Lower leg skin (tissue), 4 donors: ENCODE measurements around the gene ARHGEF19. TPM values are rescaled to one million over a fixed set of nuclear protein-coding genes. Genes with fewer than 3 reads are reported as not detected.
"Not testable (repeated sequence)": the region's sequence is repeated elsewhere in the genome, so short reads cannot be mapped to it uniquely, and the experiment has no call there.

ENCODE experiments used
- DNase-seq, 2 donors: peaks; one replicate each; pipeline ENCODE4 v3.0.0-alpha.2; 2019; ENCODE audit warnings: low spot score in 2 of 2
- H3K4me3 ChIP-seq: fragments of 200-600 bp; sonication (generic); 2 replicates; pipeline ENCODE4 v1.5.1; 2017; ENCODE audit warnings: mild to moderate bottlenecking, low read depth; ENCODE audit not compliant: poor library complexity, severe bottlenecking
- POLR2A ChIP-seq, 2 donors: fragments of 450-650 bp; IDR thresholded peaks; one replicate each; pipeline ENCODE4 v1.6.1; 2016 to 2017; ENCODE audit warnings: antibody characterized with exemption in 2 of 2, mild to moderate bottlenecking in 1 of 2, moderate library complexity in 1 of 2
- WGBS, 2 donors: methylation state at CpG; one replicate each; pipeline ENCODE4 v1.1.5; 2018; 5-methylcytosine and 5-hydroxymethylcytosine counted together
- intact Hi-C: fragments of 100-400 bp; cut with DNase I; formaldehyde crosslinking; loops from one replicate; pipeline ENCODE4 v1.15.0; 2023; ENCODE audit warnings: low total_unique reads
- total RNA-seq, 4 donors: library from RNA; depleted of rRNA; stranded (reverse); fragments of >200 nt; gene quantifications; one replicate each; pipeline ENCODE4 v1.1.0, GENCODE V29; 2016
- TF ChIP-seq, protein P1 (sequence below), 3 donors: fragments of 450-650 bp; IDR thresholded peaks; one replicate each; pipeline ENCODE4 v1.5.1; 2016; ENCODE audit warnings: antibody characterized with exemption in 3 of 3, mild to moderate bottlenecking in 3 of 3, moderate library complexity in 2 of 3

Gene ARHGEF19
- total RNA-seq, 4 donors from 2014 or later: 45.7 to 63.1 (median 48.5) TPM

DNA sequence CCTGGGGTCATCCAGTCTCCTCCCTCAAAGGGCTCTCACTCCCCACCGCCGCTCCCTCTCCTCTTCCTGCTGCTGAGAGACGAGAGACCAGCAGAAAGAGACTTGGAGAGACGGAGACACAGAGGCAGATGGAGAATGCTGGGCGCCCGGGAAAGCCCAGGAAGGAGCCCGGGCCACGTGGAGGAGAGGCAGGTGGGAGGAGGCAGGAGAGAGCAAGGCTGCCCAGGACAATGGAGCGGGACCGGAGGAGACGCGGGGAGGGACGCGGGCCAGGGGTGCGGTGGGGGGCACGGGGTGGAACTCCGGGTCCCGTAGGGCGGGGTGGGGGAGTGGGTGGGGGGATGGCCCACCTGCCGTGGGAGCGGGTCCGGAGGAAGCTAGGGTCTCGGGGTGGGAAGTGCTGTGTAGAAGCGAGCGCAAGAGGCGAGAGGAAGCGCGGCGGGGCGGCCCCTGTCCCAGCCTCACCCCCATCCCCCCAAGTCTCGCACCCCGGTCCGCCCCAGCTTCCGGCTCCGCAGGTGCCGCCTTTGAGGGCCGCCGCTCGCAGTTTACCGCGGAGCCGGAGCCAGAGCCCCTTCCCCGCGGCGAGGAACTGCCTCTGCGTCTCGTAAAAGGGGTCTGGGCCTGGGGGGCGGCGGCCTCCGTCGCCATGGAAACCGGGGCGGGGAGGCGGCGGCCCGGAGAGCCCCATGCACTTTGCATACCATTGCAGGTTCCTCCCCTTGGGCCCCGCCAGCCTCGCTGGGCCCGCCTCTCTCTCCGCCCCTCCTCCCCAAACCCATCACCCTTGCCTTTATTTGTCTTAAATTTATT is 44.9 kb downstream of the ARHGEF19 start:
- peak in 1 of 2 donors; percentile 88 for DNase-seq
- TF ChIP-seq, protein P1, sequence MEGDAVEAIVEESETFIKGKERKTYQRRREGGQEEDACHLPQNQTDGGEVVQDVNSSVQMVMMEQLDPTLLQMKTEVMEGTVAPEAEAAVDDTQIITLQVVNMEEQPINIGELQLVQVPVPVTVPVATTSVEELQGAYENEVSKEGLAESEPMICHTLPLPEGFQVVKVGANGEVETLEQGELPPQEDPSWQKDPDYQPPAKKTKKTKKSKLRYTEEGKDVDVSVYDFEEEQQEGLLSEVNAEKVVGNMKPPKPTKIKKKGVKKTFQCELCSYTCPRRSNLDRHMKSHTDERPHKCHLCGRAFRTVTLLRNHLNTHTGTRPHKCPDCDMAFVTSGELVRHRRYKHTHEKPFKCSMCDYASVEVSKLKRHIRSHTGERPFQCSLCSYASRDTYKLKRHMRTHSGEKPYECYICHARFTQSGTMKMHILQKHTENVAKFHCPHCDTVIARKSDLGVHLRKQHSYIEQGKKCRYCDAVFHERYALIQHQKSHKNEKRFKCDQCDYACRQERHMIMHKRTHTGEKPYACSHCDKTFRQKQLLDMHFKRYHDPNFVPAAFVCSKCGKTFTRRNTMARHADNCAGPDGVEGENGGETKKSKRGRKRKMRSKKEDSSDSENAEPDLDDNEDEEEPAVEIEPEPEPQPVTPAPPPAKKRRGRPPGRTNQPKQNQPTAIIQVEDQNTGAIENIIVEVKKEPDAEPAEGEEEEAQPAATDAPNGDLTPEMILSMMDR (IDR thresholded peaks at IDR 0.05): no peak
- TF ChIP-seq POLR2A (IDR thresholded peaks at IDR 0.05): no peak
- whole genome bisulfite sequencing, 2 donors: 6 to 7% methylated on average over 50 to 60 of the region's 60 CpGs
- H3K4me3 ChIP-seq: no peak overlapping the region
- intact Hi-C loops: no loop called here

DNA sequence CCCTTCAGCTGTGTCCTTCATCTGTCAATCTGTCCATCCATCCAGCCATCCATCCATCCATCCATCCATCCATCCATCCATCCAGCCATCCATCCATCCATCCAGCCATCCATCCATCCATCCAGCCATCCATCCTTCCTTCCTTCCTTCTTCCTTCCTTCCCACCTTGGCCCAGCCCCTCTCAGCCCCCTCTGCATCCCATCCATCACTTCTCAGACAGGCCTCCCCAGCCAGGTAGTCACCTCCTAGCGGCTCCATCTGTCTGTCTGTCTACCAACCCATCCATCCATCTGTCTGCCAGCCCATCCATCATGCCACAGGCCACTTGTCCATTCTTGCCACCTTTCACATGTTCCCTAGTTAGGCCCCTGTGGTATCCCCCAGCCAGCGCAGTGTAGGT is 46.3 kb downstream of the ARHGEF19 start:
- WGBS, 2 donors: 46 to 50% methylated on average over 2 of the region's 2 CpGs
- intact Hi-C loops: no loop called here
- H3K4me3 ChIP-seq: no peak overlapping the region
- TF ChIP-seq, protein P1 (IDR thresholded peaks at IDR 0.05): no peak
- no peak for TF ChIP-seq POLR2A (IDR thresholded peaks at IDR 0.05)
- DNase-seq: no peak

DNA sequence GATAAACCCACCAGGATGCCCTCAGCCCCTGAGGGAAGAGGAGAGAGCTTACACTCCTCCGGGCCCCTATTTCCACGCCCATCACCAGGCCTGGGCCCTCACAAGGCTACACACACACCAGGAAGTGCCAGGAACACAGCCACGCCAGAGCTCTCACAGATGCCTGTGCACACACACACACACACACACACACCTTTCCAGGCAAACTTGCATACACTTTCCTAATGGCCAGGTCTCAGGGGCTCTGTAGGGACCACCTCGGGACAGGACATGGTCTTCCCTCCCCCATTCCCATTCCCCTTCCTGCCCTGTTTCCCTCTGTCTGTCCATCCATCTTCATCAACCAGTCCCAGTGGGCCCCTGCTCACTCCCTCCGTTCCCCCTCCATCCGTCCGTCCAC is 46.9 kb downstream of the ARHGEF19 start:
- TF ChIP-seq, protein P1 (IDR thresholded peaks at IDR 0.05): no peak
- TF ChIP-seq POLR2A (IDR thresholded peaks at IDR 0.05): no peak
- no peak overlapping the region for H3K4me3 ChIP-seq
- peak in 1 of 2 donors; percentile 83 for DNase-seq
- intact Hi-C loops: no loop called here
- 80 to 82% methylated on average over 7 of the region's 7 CpGs for WGBS, 2 donors

DNA sequence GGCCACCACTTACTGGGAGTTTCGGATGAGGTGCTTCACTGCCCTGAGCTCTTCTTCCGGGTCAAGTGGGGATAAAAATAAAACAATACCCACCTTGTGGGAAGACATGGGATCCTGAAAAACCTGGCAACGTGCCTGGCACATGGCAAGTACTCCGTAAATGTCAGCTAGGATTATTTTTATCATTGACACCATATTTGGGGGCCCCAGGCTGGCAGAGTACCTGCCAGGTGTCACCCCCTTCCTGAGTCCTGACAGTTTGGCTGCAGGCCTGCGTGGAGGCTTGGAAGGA is 47.4 kb downstream of the ARHGEF19 start:
- DNase-seq: peak in 1 of 2 donors; percentile 84
- TF ChIP-seq, protein P1 (IDR thresholded peaks at IDR 0.05): no peak
- TF ChIP-seq POLR2A (IDR thresholded peaks at IDR 0.05): no peak
- no peak overlapping the region for H3K4me3 ChIP-seq
- intact Hi-C loops: no loop called here
- WGBS, 2 donors: 44 to 66% methylated on average over 5 of the region's 5 CpGs

DNA sequence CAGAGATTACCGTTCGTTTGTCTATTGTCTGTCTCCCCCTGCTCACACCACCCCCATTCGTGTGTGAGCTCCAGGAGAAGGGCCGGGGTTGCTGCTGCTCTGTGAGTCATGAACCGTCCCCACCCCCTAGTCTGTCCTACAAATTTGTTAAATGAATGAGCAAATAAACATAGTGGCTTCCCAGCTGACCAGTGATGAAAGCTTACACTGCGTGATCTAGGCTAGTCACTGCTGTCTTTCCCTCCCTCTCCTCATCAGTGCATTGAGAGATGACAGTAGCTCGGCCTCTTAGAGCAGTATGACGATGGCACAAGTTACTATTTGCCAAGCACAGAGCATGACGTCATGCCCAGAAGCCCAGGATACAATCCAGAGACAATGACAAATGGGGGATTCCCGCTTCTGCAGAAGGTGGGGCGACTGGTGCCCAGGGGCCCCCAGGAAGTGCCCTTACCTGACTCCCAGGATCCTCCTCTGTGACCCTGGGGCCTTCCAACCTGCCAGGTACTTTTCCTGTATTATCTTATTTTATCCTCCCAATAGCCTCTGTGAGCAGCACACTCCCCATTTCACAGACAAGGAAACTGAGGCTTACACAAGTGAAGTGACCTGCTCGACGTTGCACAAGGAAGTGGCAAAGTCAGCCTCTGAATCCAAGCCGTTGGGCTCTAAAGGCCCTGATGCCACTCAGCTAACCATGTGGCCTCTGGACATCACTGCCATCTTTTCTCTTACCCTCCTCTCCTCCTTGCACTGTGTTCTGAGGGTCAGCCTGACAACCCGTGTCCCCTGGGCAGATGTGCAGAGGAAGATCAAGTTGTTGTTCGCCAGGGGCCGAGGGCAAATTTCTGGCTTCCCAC is 48.0 kb downstream of the ARHGEF19 start:
- DNase-seq: no peak
- no peak overlapping the region for H3K4me3 ChIP-seq
- TF ChIP-seq POLR2A (IDR thresholded peaks at IDR 0.05): no peak
- TF ChIP-seq, protein P1 (IDR thresholded peaks at IDR 0.05): no peak
- WGBS, 2 donors: 56% methylated on average over 17 of the region's 17 CpGs
- intact Hi-C loops: no loop called here

DNA sequence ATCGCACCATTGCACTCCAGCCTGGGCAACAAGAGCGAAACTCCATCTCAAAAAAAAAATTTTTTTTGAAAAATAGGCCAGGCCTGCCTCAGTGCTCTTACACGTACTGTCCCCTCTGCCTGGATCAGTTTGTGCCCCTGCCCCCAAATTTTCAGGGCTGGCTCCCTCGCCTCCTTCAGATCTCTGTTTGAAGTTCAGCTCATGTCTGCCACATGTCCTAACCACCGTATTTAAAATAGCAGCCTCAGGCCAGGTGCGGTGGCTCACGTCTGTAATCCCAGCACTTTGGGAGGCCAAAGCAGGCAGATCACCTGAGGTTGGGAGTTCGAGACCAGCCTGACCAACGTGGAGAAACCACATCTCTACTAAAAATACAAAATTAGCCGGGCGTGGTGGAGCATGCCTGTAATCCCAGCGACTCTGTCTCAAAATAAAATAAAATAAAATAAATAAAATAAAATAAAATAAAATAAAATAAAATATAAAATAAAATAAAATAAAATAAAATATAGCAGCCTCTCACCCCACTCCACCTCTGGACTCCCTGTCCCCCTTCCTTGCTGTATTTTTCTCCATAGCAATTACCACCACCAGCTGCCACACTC is 48.7 kb downstream of the ARHGEF19 start:
- 82 to 86% methylated on average over 12 of the region's 12 CpGs for WGBS, 2 donors
- intact Hi-C loops, H3K4me3 ChIP-seq, DNase-seq: not testable (repeated sequence)
